GM12878 (cell line): ENCODE measurements around the gene MUL1. TPM values are rescaled to one million over a fixed set of nuclear protein-coding genes. Genes with fewer than 3 reads are reported as not detected.
A peak's percentile ranks its signal among the peaks of the same experiment; 100 is the strongest.

ENCODE experiments used
- ATAC-seq: fragments of 200-7000 bp; cut with Tn5 transposase; 3 replicates; pipeline ENCODE4 v1.9.1; 2020; ENCODE audit warnings: mild to moderate bottlenecking, moderate library complexity
- BruUV-seq: library from RNA; stranded (reverse); fragments of 400-500 nt; replicated peaks from 2 replicates; lab custom pipeline; 2021; lab: Mats Ljungman, UMichigan
- CTCF ChIA-PET: fragments of 300-600 bp; sonication (Branson Sonifier 250); formaldehyde crosslinking; extraction: SDS; loops from one replicate; lab custom pipeline; 2021; ENCODE audit warnings: inconsistent platforms; lab: Yijun Ruan, JAX
- POLR2A ChIA-PET: fragments of 350-600 bp; formaldehyde crosslinking; extraction: SDS; loops from one replicate; lab custom pipeline; 2021; ENCODE audit warnings: inconsistent platforms; lab: Charles Lee
- RAD21 ChIA-PET: fragments of 300-600 bp; sonication (Branson Sonifier 250); formaldehyde crosslinking; loops from one replicate; lab custom pipeline; 2023; ENCODE audit warnings: antibody characterized with exemption; ENCODE audit not compliant: unreplicated experiment; lab: Charles Lee
- SMC1A ChIA-PET: fragments of 300-600 bp; sonication (Branson Sonifier 250); formaldehyde crosslinking; loops from one replicate; lab custom pipeline; 2023; ENCODE audit not compliant: unreplicated experiment, uncharacterized antibody; lab: Charles Lee
- DNase-seq: peaks from one replicate; pipeline ENCODE4 v3.0.0-alpha.2; 2011; ENCODE audit warnings: low read depth, low spot score
- FAIRE-seq: peaks from 3 replicates; lab custom pipeline; 2011; peaks lifted over from hg19 to GRCh38; lab: Jason Lieb, UNC
- H2AFZ ChIP-seq: 2 replicates; pipeline ENCODE4 v1.6.0; 2011; ENCODE audit warnings: low read depth, low read length, control low read depth; ENCODE audit not compliant: control insufficient read depth
- H3K27ac ChIP-seq: 2 replicates; pipeline ENCODE4 v1.5.1; 2011; ENCODE audit warnings: control low read depth; ENCODE audit not compliant: control insufficient read depth, insufficient read depth
- H3K27me3 ChIP-seq, 2 experiments: replicated peaks in 1 of 2; 2 replicates each; pipeline versions ENCODE4 v1.6.0 to v1.6.1; 2011; ENCODE audit warnings: low read length in 1 of 2; ENCODE audit not compliant: control insufficient read depth in 2 of 2, insufficient read depth in 2 of 2
- H3K36me3 ChIP-seq, 2 experiments: 2 replicates each; pipeline ENCODE4 v1.5.1; 2011; ENCODE audit warnings: low read length in 1 of 2; ENCODE audit not compliant: control insufficient read depth in 2 of 2, insufficient read depth in 2 of 2
- H3K4me1 ChIP-seq: 2 replicates; pipeline ENCODE4 v1.6.1; 2011; ENCODE audit warnings: mild to moderate bottlenecking, low read length, moderate library complexity, mixed read lengths; ENCODE audit not compliant: control insufficient read depth, insufficient read depth
- H3K4me2 ChIP-seq: 2 replicates; pipeline ENCODE4 v1.6.0; 2011; ENCODE audit warnings: control low read depth; ENCODE audit not compliant: control insufficient read depth, insufficient read depth
- H3K4me3 ChIP-seq: fragments of 200-600 bp; sonication (generic); 2 replicates; pipeline ENCODE4 v1.5.1; 2016
- H3K79me2 ChIP-seq: 2 replicates; pipeline ENCODE4 v1.6.0; 2011; ENCODE audit warnings: low read length; ENCODE audit not compliant: control insufficient read depth, insufficient read depth
- H3K9ac ChIP-seq: 2 replicates; pipeline ENCODE4 v1.8.0; 2011; ENCODE audit warnings: low read length, control low read depth, mixed read lengths; ENCODE audit not compliant: control insufficient read depth, insufficient read depth
- H3K9me3 ChIP-seq: replicated peaks from 3 replicates; pipeline ENCODE4 v1.5.1; 2011; ENCODE audit warnings: mild to moderate bottlenecking, low read length; ENCODE audit not compliant: control insufficient read depth, insufficient read depth
- H4K20me1 ChIP-seq: 2 replicates; pipeline ENCODE4 v1.6.0; 2011; ENCODE audit not compliant: control insufficient read depth, insufficient read depth
- NKRF ChIP-seq: fragments of 450-650 bp; conservative IDR thresholded peaks from 2 replicates; pipeline ENCODE4 v1.6.1; 2017; ENCODE audit warnings: mild to moderate bottlenecking, moderate library complexity
- POLR2AphosphoS5 ChIP-seq: IDR thresholded peaks from 2 replicates; pipeline ENCODE4 v1.6.1; 2011; ENCODE audit warnings: mild to moderate bottlenecking, low read length, inconsistent platforms
- RFX5 ChIP-seq: IDR thresholded peaks from 2 replicates; pipeline ENCODE4 v1.6.1; 2011; ENCODE audit warnings: low read depth, low read length, improper control_type of control experiment
- STAT1 ChIP-seq: fragments of 450-650 bp; conservative IDR thresholded peaks from 2 replicates; pipeline ENCODE4 v1.6.1; 2014; ENCODE audit warnings: antibody characterized with exemption, mild to moderate bottlenecking
- TARDBP ChIP-seq: IDR thresholded peaks from 2 replicates; pipeline ENCODE4 v1.6.1; 2016; ENCODE audit warnings: borderline replicate concordance
- WGBS: methylation state at CpG from one replicate; pipeline ENCODE4 v1.1.6; 2016; ENCODE audit warnings: low lambda C conversion rate; ENCODE audit not compliant: insufficient replicate concordance, insufficient coverage; ENCODE audit errors: missing lambda C conversion rate; 5-methylcytosine and 5-hydroxymethylcytosine counted together
- in situ Hi-C: fragments of 300-500 bp; cut with MboI; formaldehyde crosslinking; loops from 9 replicates; pipeline ENCODE4 v1.14.3; 2018; ENCODE audit warnings: mixed read lengths
- intact Hi-C: fragments of 100-400 bp; cut with micrococcal nuclease; formaldehyde crosslinking; loops from one replicate; pipeline ENCODE4 v1.14.2; 2022; ENCODE audit not compliant: unreplicated experiment
- polyA plus RNA-seq, 11 experiments: library from polyadenylated mRNA; depleted of rRNA in 4 of 11; unstranded in 6 of 11; stranded (reverse) in 5 of 11; fragments of >200 nt; fragmentation: Nextera tagmentation in 4 of 11; fragmentation: Illumina TruSeq in 1 of 11; extraction: Ambion mirVana in 4 of 11; extraction: Trizol in 1 of 11; gene quantifications; 1 replicate in 1 of 11; 2 replicates in 10 of 11; pipeline versions ENCODE4 v1.2.1 to v1.2.3, GENCODE V29; 2011 to 2016; ENCODE audit warnings: inconsistent platforms in 2 of 11, missing spikeins in 2 of 11, low read depth in 1 of 11
- total RNA-seq, 4 experiments: library from RNA; depleted of rRNA in 3 of 4; stranded (reverse); fragments of >200 nt in 3 of 4; fragmentation: Illumina TruSeq in 1 of 4; extraction: Trizol in 1 of 4; gene quantifications; 2 replicates each; pipeline versions ENCODE4 v1.2.1 to v1.2.3, GENCODE V29; 2013 to 2021

MUL1 gene
- total and polyA plus RNA-seq, 10 of the 15 experiments (the other 5 are each of a cell fraction or from before 2014, with no cell fraction given), result 4.9 to 27.0 (median 15.5) TPM

- no peak overlapping the region for H3K4me2 ChIP-seq
- ChIA-PET SMC1A (no interaction called here), RAD21 (no interaction called here), CTCF (interaction anchor here (0.5 kb wide), 1 partner anchor 775 kb away, joined by 3 read pairs; no protein-coding TSS in a partner anchor), POLR2A (no interaction called here)
- H3K9ac ChIP-seq, result no peak overlapping the region
- intact Hi-C loops (no loop called here), in situ Hi-C loops (no loop called here)
- no peak overlapping the region for H3K27ac ChIP-seq
- DNase-seq, result peak; percentile 7
- BruUV-seq, result no TSS peak
- H3K4me1 ChIP-seq, result no peaks in the 10 kb centered on the region
- FAIRE-seq, result no peak
- H3K4me3 ChIP-seq, result no peak overlapping the region
- peak; percentile 64 for ATAC-seq
- peaks cover 3 to 8% of the 10 kb centered on the region in 2 experiments for H3K27me3 ChIP-seq
- 21% methylated on average over 28 of the region's 28 CpGs for WGBS
- H2AFZ ChIP-seq, result no peak overlapping the region
- no peaks in the 10 kb centered on the region for H4K20me1 ChIP-seq
- no peak for TF ChIP-seq NKRF
- TF ChIP-seq POLR2AphosphoS5, result no peak
- TF ChIP-seq TARDBP, result no peak
- TF ChIP-seq STAT1, result no peak
- no peak for TF ChIP-seq RFX5
- H3K79me2 ChIP-seq, result no peaks in the 10 kb centered on the region
- no peaks in the 10 kb centered on the region for H3K36me3 ChIP-seq
- H3K9me3 ChIP-seq, result no peaks in the 10 kb centered on the region
Measured at GRCh38 chr1:20472860-20473711, 34.9 kb downstream of the MUL1 start.
